ENCODE results near the gene MKI67.
A peak's percentile ranks its signal among the peaks of the same experiment; 100 is the strongest.

MKI67 gene

GRCh38 chr10:128064108-128064969, 61.9 kb downstream of the MKI67 start:
- peak overlapping the region; percentile 21; the same call in 1 of the 2 replicates for H3K4me3 ChIP-seq (ENCODE audit: low read depth, low read length)
- no peak for TF ChIP-seq CTCF (IDR thresholded peaks at IDR 0.05; ENCODE audit: low read depth, low read length, missing control alignments)
- no peak for DNase-seq (ENCODE audit: low read depth)

GRCh38 chr10:128063736-128064107, 62.5 kb downstream of the MKI67 start:
- H3K4me3 ChIP-seq (ENCODE audit: low read depth, low read length): peak overlapping the region; percentile 21
- no peak for TF ChIP-seq CTCF (IDR thresholded peaks at IDR 0.05; ENCODE audit: low read depth, low read length, missing control alignments)
- no peak for DNase-seq (ENCODE audit: low read depth)

GRCh38 chr10:128062881-128063563, 63.2 kb downstream of the MKI67 start:
- no peak for DNase-seq (ENCODE audit: low read depth)
- H3K4me3 ChIP-seq (ENCODE audit: low read depth, low read length): peak overlapping the region; percentile 11
- no peak for TF ChIP-seq CTCF (IDR thresholded peaks at IDR 0.05; ENCODE audit: low read depth, low read length, missing control alignments)

GRCh38 chr10:128062331-128062880, 63.8 kb downstream of the MKI67 start:
- no peak for TF ChIP-seq CTCF (IDR thresholded peaks at IDR 0.05; ENCODE audit: low read depth, low read length, missing control alignments)
- DNase-seq (ENCODE audit: low read depth): no peak
- H3K4me3 ChIP-seq (ENCODE audit: low read depth, low read length): peak overlapping the region; percentile 11

GRCh38 chr10:128061306-128062300, 64.6 kb downstream of the MKI67 start:
- DNase-seq (ENCODE audit: low read depth): no peak
- TF ChIP-seq CTCF (IDR thresholded peaks at IDR 0.05; ENCODE audit: low read depth, low read length, missing control alignments): no peak
- H3K4me3 ChIP-seq (ENCODE audit: low read depth, low read length): no peak overlapping the region

Measured in GM12864 (cell line).